ENCODE data around the gene PNPLA1. TPM values are rescaled to one million over a fixed set of nuclear protein-coding genes. Genes with fewer than 3 reads are reported as not detected.

Gene PNPLA1
- total and polyA plus RNA-seq, 7 donors = 0.04 to 0.05 TPM; not detected in 5

DNA sequence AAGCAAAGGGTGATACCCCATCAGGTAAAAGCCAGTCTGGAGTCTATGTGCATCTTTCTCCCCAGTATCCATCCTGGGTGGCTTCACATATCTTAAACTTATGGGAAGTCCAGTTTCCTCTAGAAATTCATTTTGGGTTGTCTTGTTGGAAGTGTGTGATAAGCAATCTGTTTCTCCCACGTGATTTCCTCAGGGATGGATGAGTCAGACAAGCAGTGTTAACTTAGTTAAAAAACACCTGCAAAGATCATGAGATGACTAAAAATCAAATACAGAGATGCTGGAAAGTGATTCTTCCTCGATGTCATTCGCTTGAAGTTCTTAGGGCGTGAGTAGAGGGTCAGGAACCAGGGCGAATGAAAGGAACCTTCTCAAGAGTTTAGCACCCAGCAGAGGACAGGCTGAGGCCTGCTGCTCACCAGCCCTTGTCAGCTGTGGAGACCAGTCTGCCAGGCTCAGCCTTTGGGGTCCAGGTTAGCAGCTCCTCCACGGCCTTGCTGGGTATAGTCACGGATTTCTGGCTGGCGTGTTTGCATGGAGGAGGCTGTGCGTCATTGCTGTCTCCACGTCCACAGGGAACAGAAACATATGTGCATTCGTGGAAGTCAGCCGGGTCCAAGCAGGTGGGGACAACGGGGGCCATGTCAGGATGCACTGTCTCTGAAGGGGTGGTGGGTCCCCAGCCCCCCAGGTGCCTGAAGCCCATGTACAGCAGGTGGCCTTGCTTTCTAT lies 2.8 kb upstream of the PNPLA1 start:
- Histone ChIP-seq H3K27ac (no peak overlapping the region), H3K9me3 (no peaks in the 10 kb centered on the region), H3K27me3 (ENCODE audit: insufficient read depth in 3 of 3, low read length in 2 of 3) (peaks cover 0 to 43% (median 5%) of the 10 kb centered on the region in 3 donors), H3K4me1 (no peaks in the 10 kb centered on the region), H3K36me3 (ENCODE audit: insufficient read depth in 1 of 2, low read depth in 1 of 2) (no peaks in the 10 kb centered on the region), H3K4me3 (no peak overlapping the region)
- TF ChIP-seq, protein P1, sequence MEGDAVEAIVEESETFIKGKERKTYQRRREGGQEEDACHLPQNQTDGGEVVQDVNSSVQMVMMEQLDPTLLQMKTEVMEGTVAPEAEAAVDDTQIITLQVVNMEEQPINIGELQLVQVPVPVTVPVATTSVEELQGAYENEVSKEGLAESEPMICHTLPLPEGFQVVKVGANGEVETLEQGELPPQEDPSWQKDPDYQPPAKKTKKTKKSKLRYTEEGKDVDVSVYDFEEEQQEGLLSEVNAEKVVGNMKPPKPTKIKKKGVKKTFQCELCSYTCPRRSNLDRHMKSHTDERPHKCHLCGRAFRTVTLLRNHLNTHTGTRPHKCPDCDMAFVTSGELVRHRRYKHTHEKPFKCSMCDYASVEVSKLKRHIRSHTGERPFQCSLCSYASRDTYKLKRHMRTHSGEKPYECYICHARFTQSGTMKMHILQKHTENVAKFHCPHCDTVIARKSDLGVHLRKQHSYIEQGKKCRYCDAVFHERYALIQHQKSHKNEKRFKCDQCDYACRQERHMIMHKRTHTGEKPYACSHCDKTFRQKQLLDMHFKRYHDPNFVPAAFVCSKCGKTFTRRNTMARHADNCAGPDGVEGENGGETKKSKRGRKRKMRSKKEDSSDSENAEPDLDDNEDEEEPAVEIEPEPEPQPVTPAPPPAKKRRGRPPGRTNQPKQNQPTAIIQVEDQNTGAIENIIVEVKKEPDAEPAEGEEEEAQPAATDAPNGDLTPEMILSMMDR (IDR thresholded peaks at IDR 0.05) = no peak
- 84 to 85% (median 84%) methylated on average over 13 of the region's 13 CpGs for WGBS, 3 donors
- DNase-seq (no peak), ATAC-seq (no peak)
- intact Hi-C loops (cut with DNase I) = loop anchor here in 1 of 2 donors (2.0 kb wide), 1 partner anchor 60 kb away; no protein-coding TSS in a partner anchor

DNA sequence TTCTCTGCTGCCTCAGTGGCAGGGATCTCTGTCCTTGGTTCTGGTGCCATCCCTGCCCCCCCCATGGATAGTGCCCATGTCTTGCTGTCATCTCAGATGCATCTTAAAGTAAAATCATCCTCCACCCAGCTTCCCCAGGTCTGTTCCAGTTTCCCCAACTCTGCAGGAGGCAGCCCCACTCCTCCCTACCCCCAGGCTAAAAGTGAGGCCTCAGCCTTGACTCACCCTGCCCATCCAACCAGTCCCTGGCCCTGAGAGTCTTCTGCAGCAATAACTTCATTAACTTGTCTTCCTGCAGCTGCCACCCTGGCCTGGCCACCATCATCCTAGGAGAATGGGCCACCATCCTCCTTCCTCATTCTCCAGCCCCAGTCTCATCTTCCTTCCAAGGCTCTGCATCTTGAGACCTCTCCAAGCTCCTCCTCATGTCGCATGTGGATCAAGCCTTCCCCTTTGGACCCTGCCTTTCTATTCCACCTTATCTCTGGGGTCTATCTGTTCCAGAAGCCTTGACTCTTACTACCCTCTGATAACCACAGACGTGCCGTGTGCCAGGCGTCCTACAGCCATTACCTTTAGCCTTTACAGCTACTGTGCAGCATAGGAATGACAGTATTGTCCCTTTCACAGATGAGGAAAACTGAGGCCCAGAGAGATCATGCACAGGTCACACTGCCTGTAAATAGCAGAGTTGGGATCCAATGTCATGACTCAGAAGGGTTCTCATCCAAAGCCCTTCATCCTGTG lies 2.0 kb upstream of the PNPLA1 start:
- DNase-seq = no peak
- TF ChIP-seq, protein P1 (IDR thresholded peaks at IDR 0.05) = no peak
- no peak overlapping the region for H3K27ac ChIP-seq
- peaks cover 0 to 45% (median 5%) of the 10 kb centered on the region in 3 donors for H3K27me3 ChIP-seq (ENCODE audit: insufficient read depth in 3 of 3, low read length in 2 of 3)
- WGBS, 3 donors = 90 to 95% (median 94%) methylated on average over 4 of the region's 4 CpGs
- intact Hi-C loops (cut with DNase I) = loop anchor here in 1 of 2 donors (2.0 kb wide), 1 partner anchor 59 kb away; no protein-coding TSS in a partner anchor
- H3K4me1 ChIP-seq = no peaks in the 10 kb centered on the region
- H3K9me3 ChIP-seq = no peaks in the 10 kb centered on the region
- ATAC-seq = no peak
- H3K4me3 ChIP-seq = no peak overlapping the region
- H3K36me3 ChIP-seq (ENCODE audit: insufficient read depth in 1 of 2, low read depth in 1 of 2) = no peaks in the 10 kb centered on the region

DNA sequence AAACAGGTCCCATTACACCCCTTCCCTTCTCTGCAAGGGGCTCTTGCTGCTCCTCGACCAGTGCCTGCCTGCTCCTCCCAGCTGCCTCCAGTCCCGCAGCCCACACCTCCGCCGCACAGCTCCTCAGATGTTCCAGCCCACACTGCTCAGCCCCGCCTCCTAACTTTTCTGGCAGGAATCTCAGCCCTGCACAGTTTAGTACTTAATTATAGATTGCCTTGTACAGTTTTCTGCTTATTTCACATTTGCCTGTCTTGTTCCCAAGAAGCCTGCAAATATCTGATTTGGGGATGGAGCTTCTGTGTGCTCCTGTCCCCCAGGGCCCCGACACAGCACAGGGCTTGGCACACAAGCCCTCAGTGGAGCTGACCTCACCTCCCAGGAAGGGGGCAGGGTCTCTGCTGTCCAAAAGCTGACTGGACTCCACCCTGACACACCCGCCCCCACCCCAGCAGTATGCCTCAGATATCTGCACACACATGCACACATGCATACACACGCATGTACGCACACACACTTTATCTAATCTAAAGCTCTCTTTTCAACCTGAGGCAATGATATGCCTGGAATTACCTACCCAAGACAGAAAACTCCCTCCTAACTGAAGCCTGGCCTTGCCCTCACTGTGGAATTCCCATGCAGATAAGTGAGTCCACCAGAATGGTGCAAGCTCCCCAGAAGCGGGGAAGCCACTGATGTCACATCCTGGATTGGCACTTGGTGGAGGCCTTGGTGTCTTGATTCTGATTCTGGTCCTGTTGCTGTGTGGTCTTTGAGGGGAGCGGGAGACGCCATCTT lies 1.2 kb upstream of the PNPLA1 start:
- H3K9me3 ChIP-seq = no peaks in the 10 kb centered on the region
- no peak for ATAC-seq
- no peak for DNase-seq
- no peak overlapping the region for H3K27ac ChIP-seq
- WGBS, 3 donors = 60 to 69% (median 62%) methylated on average over 12 of the region's 12 CpGs
- intact Hi-C loops (cut with DNase I) = no loop called here
- H3K27me3 ChIP-seq (ENCODE audit: insufficient read depth in 3 of 3, low read length in 2 of 3) = peaks cover 0 to 49% (median 5%) of the 10 kb centered on the region in 3 donors
- H3K4me3 ChIP-seq = no peak overlapping the region
- TF ChIP-seq, protein P1 (IDR thresholded peaks at IDR 0.05) = no peak
- no peaks in the 10 kb centered on the region for H3K4me1 ChIP-seq
- H3K36me3 ChIP-seq (ENCODE audit: insufficient read depth in 1 of 2, low read depth in 1 of 2) = no peaks in the 10 kb centered on the region

DNA sequence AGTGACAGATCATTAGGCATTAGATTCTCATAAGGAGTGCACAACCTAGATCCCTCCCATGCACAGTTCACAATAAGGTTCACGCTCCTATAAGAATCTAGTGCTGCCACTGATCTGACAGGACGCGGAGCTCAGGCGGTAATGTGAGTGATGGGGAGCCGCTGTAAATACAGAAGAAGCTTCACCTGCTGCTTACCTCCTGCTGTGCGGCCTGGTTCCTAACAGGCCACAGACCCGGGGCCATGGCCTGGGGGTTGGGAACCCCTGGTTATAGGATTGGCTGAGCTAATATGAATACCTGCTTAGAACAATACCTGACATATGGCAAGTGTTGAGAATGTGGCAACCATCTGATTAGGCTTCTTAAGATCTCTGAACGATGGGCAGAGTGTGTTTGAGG lies 2.4 kb downstream of the PNPLA1 start:
- Histone ChIP-seq H3K27me3 (ENCODE audit: insufficient read depth in 3 of 3, low read length in 2 of 3) (peaks cover 0 to 60% (median 4%) of the 10 kb centered on the region in 3 donors), H3K4me3 (no peak overlapping the region), H3K9me3 (no peaks in the 10 kb centered on the region), H3K4me1 (no peaks in the 10 kb centered on the region), H3K36me3 (ENCODE audit: insufficient read depth in 1 of 2, low read depth in 1 of 2) (no peaks in the 10 kb centered on the region), H3K27ac (no peak overlapping the region)
- WGBS, 3 donors = 81 to 86% (median 84%) methylated on average over 8 of the region's 8 CpGs
- ATAC-seq (no peak), DNase-seq (no peak)
- TF ChIP-seq, protein P1 (IDR thresholded peaks at IDR 0.05) = no peak
- intact Hi-C loops (cut with DNase I) = no loop called here

Data from psoas muscle (tissue), 8 donors.